OCI-LY1 (cell line): ENCODE data around the gene RIN3.

Experiments
- H2AFZ ChIP-seq: fragments of 200-600 bp; sonication (generic), shearing (Covaris generic); 2 replicates; pipeline ENCODE4 v1.6.0; 2014; ENCODE audit warnings: antibody characterized with exemption, mild to moderate bottlenecking, low read length
- H3F3A ChIP-seq: fragments of 200-600 bp; sonication (generic), shearing (Covaris generic); 2 replicates; pipeline ENCODE4 v1.6.0; 2014; ENCODE audit warnings: mild to moderate bottlenecking, antibody characterized with exemption, low read length, moderate library complexity; ENCODE audit not compliant: insufficient read depth
- H3K27ac ChIP-seq: fragments of 200-600 bp; sonication (generic); 2 replicates; pipeline ENCODE4 v1.5.1; 2014; ENCODE audit warnings: low read length, mixed run types, mild to moderate bottlenecking, low read depth; ENCODE audit not compliant: poor library complexity, severe bottlenecking
- H3K27me3 ChIP-seq: fragments of 200-600 bp; sonication (generic); 2 replicates; pipeline ENCODE4 v1.6.0; 2014; ENCODE audit warnings: antibody characterized with exemption, mild to moderate bottlenecking, low read length, moderate library complexity; ENCODE audit not compliant: insufficient read depth
- H3K36me3 ChIP-seq: fragments of 200-600 bp; sonication (generic); 2 replicates; pipeline ENCODE4 v1.6.1; 2014; ENCODE audit warnings: mild to moderate bottlenecking, antibody characterized with exemption, low read length, moderate library complexity, mixed read lengths; ENCODE audit not compliant: insufficient read depth
- H3K4me1 ChIP-seq: fragments of 200-600 bp; sonication (generic); 2 replicates; pipeline ENCODE4 v1.5.1; 2014; ENCODE audit warnings: mild to moderate bottlenecking, low read length, moderate library complexity; ENCODE audit not compliant: insufficient read depth, severe bottlenecking
- H3K4me2 ChIP-seq: fragments of 200-600 bp; sonication (generic), shearing (Covaris generic); 2 replicates; pipeline ENCODE4 v1.6.1; 2014; ENCODE audit warnings: low read length
- H3K4me3 ChIP-seq: fragments of 200-600 bp; sonication (generic); 2 replicates; pipeline ENCODE4 v1.5.1; 2014; ENCODE audit warnings: low read length, low read depth, mild to moderate bottlenecking, mixed read lengths; ENCODE audit not compliant: poor library complexity, severe bottlenecking
- H3K79me2 ChIP-seq: fragments of 200-600 bp; shearing (Covaris generic); 2 replicates; pipeline ENCODE4 v1.6.1; 2016; ENCODE audit warnings: mixed run types, low read length, mixed read lengths; ENCODE audit not compliant: insufficient read depth
- H3K9ac ChIP-seq: fragments of 200-600 bp; sonication (generic), shearing (Covaris generic); 2 replicates; pipeline ENCODE4 v1.6.1; 2014; ENCODE audit warnings: mild to moderate bottlenecking, low read length, mixed read lengths
- H3K9me2 ChIP-seq: fragments of 200-600 bp; sonication (generic), shearing (Covaris generic); 2 replicates; pipeline ENCODE4 v1.6.1; 2014; ENCODE audit warnings: low read depth, mild to moderate bottlenecking, low read length, mixed read lengths
- H3K9me3 ChIP-seq: fragments of 200-600 bp; shearing (Covaris generic); 2 replicates; pipeline ENCODE4 v1.6.1; 2014; ENCODE audit warnings: low read length, mixed read lengths
- H4K20me1 ChIP-seq: fragments of 200-600 bp; sonication (generic), shearing (Covaris generic); 2 replicates; pipeline ENCODE4 v1.6.0; 2016; ENCODE audit warnings: mild to moderate bottlenecking, low read length; ENCODE audit not compliant: insufficient read depth
- CTCF ChIP-seq: fragments of 200-600 bp; sonication (generic), shearing (Covaris generic); IDR thresholded peaks from 2 replicates; pipeline ENCODE4 v1.5.1; 2017; ENCODE audit warnings: mild to moderate bottlenecking, antibody characterized with exemption, low read length, moderate library complexity, mixed read lengths
- EZH2 ChIP-seq: fragments of 200-600 bp; sonication (generic), shearing (Covaris generic); IDR thresholded peaks from 2 replicates; pipeline ENCODE4 v1.8.0; 2017; ENCODE audit warnings: borderline replicate concordance, mixed run types, mild to moderate bottlenecking, antibody characterized with exemption, low read length, moderate library complexity, mixed read lengths

RIN3 gene

GRCh38 chr14:92646952-92647796 is 133.6 kb downstream of the RIN3 start:
- Histone ChIP-seq H3K27ac (no peak overlapping the region), H3F3A (no peaks in the 10 kb centered on the region), H3K4me2 (no peak overlapping the region), H3K9ac (no peak overlapping the region), H4K20me1 (no peaks in the 10 kb centered on the region), H3K27me3 (peaks cover 5% of the 10 kb centered on the region; the same call in 1 of the 2 replicates), H3K4me3 (no peak overlapping the region), H3K9me3 (peaks cover 5% of the 10 kb centered on the region; the same call in 1 of the 2 replicates), H3K79me2 (no peaks in the 10 kb centered on the region), H3K9me2 (no peaks in the 10 kb centered on the region), H3K36me3 (no peaks in the 10 kb centered on the region), H2AFZ (no peak overlapping the region), H3K4me1 (no peaks in the 10 kb centered on the region)
- TF ChIP-seq EZH2 (no peak), CTCF (no peak)

GRCh38 chr14:92647797-92648279 is 134.3 kb downstream of the RIN3 start:
- Histone ChIP-seq H3K4me1 (no peaks in the 10 kb centered on the region), H3K36me3 (no peaks in the 10 kb centered on the region), H3K27me3 (peaks cover 5% of the 10 kb centered on the region; the same call in 1 of the 2 replicates), H3K9me3 (peaks cover 5% of the 10 kb centered on the region; the same call in 1 of the 2 replicates), H3F3A (no peaks in the 10 kb centered on the region), H3K4me2 (no peak overlapping the region), H3K9me2 (no peaks in the 10 kb centered on the region), H3K27ac (no peak overlapping the region), H3K79me2 (no peaks in the 10 kb centered on the region), H3K9ac (no peak overlapping the region), H3K4me3 (no peak overlapping the region), H2AFZ (no peak overlapping the region), H4K20me1 (no peaks in the 10 kb centered on the region)
- TF ChIP-seq CTCF (no peak), EZH2 (no peak)

- H3K9ac ChIP-seq, result no peak overlapping the region
- no peaks in the 10 kb centered on the region for H4K20me1 ChIP-seq
- no peaks in the 10 kb centered on the region for H3F3A ChIP-seq
- H3K36me3 ChIP-seq, result no peaks in the 10 kb centered on the region
- peaks cover 5% of the 10 kb centered on the region; the same call in 1 of the 2 replicates for H3K27me3 ChIP-seq
- H3K79me2 ChIP-seq, result no peaks in the 10 kb centered on the region
- H2AFZ ChIP-seq, result no peak overlapping the region
- no peaks in the 10 kb centered on the region for H3K9me2 ChIP-seq
- no peak for TF ChIP-seq CTCF
- no peak for TF ChIP-seq EZH2
- H3K27ac ChIP-seq, result no peak overlapping the region
- peaks cover 5% of the 10 kb centered on the region; the same call in 1 of the 2 replicates for H3K9me3 ChIP-seq
- H3K4me3 ChIP-seq, result no peak overlapping the region
- no peaks in the 10 kb centered on the region for H3K4me1 ChIP-seq
- no peak overlapping the region for H3K4me2 ChIP-seq
Measured at GRCh38 chr14:92649066-92649465, 135.5 kb downstream of the RIN3 start.
